ENCODE measurements around the gene TMEM106A. TPM values are rescaled to one million over a fixed set of nuclear protein-coding genes. Genes with fewer than 3 reads are reported as not detected.
"Not testable (repeated sequence)": the region's sequence is repeated elsewhere in the genome, so short reads cannot be mapped to it uniquely, and the experiment has no call there.

Gene TMEM106A
- total RNA-seq, 4 donors from 2014 or later, result 0.57 to 4.6 (median 1.4) TPM

- DNase-seq (ENCODE audit: low spot score in 2 of 2), result peak in 1 of 2 donors; percentile 41
- TF ChIP-seq POLR2A (IDR thresholded peaks at IDR 0.05) (no peak), CTCF (IDR thresholded peaks at IDR 0.05) (no peak)
- 6% methylated on average over 12 of the region's 12 CpGs for WGBS, 2 donors
- H3K4me3 ChIP-seq (ENCODE audit: low read depth, poor library complexity, severe bottlenecking), result peak overlapping the region; percentile 73
- intact Hi-C loops (cut with DNase I; ENCODE audit: low total_unique reads), result no loop called here
These were observed 39.8 kb upstream of the TMEM106A start for GRCh38 chr17:43171586-43172487.

- H3K4me3 ChIP-seq (ENCODE audit: low read depth, poor library complexity, severe bottlenecking), result no peak overlapping the region
- intact Hi-C loops (cut with DNase I; ENCODE audit: low total_unique reads), result no loop called here
- 49 to 53% methylated on average over 4 of the region's 4 CpGs for WGBS, 2 donors
These were observed 36.2 kb upstream of the TMEM106A start for GRCh38 chr17:43175213-43176118.

GRCh38 chr17:43176119-43176570, 35.5 kb upstream of the TMEM106A start:
- DNase-seq (ENCODE audit: low spot score in 2 of 2), result no peak
- 63 to 72% methylated on average over 2 of the region's 2 CpGs for WGBS, 2 donors
- no peak for TF ChIP-seq POLR2A (IDR thresholded peaks at IDR 0.05)
- TF ChIP-seq CTCF (IDR thresholded peaks at IDR 0.05), result no peak
- intact Hi-C loops (cut with DNase I; ENCODE audit: low total_unique reads), result no loop called here
- H3K4me3 ChIP-seq (ENCODE audit: low read depth, poor library complexity, severe bottlenecking), result no peak overlapping the region

More at GRCh38 chr17:43175213-43176118, 36.2 kb upstream of the TMEM106A start:
- DNase-seq (ENCODE audit: low spot score in 2 of 2), result no peak
- TF ChIP-seq CTCF (IDR thresholded peaks at IDR 0.05), result no peak
- no peak for TF ChIP-seq POLR2A (IDR thresholded peaks at IDR 0.05)

GRCh38 chr17:43183921-43184320, 27.8 kb upstream of the TMEM106A start:
- intact Hi-C loops (cut with DNase I; ENCODE audit: low total_unique reads), result no loop called here
- 94 to 95% methylated on average over 3 of the region's 3 CpGs for WGBS, 2 donors
- TF ChIP-seq CTCF (IDR thresholded peaks at IDR 0.05), result no peak
- no peak overlapping the region for H3K4me3 ChIP-seq (ENCODE audit: low read depth, poor library complexity, severe bottlenecking)
- no peak for DNase-seq (ENCODE audit: low spot score in 2 of 2)

- WGBS, 2 donors, result 87 to 89% methylated on average over 5 of the region's 5 CpGs
These were observed 25.0 kb upstream of the TMEM106A start for GRCh38 chr17:43186656-43187055.

GRCh38 chr17:43193251-43193650, 18.4 kb upstream of the TMEM106A start:
- 94 to 95% methylated on average over 5 of the region's 5 CpGs for WGBS, 2 donors
- H3K4me3 ChIP-seq (ENCODE audit: low read depth, poor library complexity, severe bottlenecking), result no peak overlapping the region
- intact Hi-C loops (cut with DNase I; ENCODE audit: low total_unique reads), result no loop called here
- no peak for DNase-seq (ENCODE audit: low spot score in 2 of 2)
- TF ChIP-seq CTCF (IDR thresholded peaks at IDR 0.05), result no peak
- TF ChIP-seq POLR2A (IDR thresholded peaks at IDR 0.05), result no peak

More at GRCh38 chr17:43186656-43187055, 25.0 kb upstream of the TMEM106A start:
- intact Hi-C loops (cut with DNase I; ENCODE audit: low total_unique reads); H3K4me3 ChIP-seq (ENCODE audit: low read depth, poor library complexity, severe bottlenecking); DNase-seq (ENCODE audit: low spot score in 2 of 2): not testable (repeated sequence)
